GM19467 (cell line): Measurements from ENCODE around the gene PRKAB1.
"Not testable (repeated sequence)": the region's sequence is repeated elsewhere in the genome, so short reads cannot be mapped to it uniquely, and the experiment has no call there.

Source experiments
- ATAC-seq: cut with Tn5 transposase; IDR thresholded peaks from one replicate; pipeline ENCODE4 v1.9.1; 2021; ENCODE audit warnings: mild to moderate bottlenecking, moderate library complexity; ENCODE audit not compliant: unreplicated experiment

PRKAB1 gene, protein sequence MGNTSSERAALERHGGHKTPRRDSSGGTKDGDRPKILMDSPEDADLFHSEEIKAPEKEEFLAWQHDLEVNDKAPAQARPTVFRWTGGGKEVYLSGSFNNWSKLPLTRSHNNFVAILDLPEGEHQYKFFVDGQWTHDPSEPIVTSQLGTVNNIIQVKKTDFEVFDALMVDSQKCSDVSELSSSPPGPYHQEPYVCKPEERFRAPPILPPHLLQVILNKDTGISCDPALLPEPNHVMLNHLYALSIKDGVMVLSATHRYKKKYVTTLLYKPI

DNA sequence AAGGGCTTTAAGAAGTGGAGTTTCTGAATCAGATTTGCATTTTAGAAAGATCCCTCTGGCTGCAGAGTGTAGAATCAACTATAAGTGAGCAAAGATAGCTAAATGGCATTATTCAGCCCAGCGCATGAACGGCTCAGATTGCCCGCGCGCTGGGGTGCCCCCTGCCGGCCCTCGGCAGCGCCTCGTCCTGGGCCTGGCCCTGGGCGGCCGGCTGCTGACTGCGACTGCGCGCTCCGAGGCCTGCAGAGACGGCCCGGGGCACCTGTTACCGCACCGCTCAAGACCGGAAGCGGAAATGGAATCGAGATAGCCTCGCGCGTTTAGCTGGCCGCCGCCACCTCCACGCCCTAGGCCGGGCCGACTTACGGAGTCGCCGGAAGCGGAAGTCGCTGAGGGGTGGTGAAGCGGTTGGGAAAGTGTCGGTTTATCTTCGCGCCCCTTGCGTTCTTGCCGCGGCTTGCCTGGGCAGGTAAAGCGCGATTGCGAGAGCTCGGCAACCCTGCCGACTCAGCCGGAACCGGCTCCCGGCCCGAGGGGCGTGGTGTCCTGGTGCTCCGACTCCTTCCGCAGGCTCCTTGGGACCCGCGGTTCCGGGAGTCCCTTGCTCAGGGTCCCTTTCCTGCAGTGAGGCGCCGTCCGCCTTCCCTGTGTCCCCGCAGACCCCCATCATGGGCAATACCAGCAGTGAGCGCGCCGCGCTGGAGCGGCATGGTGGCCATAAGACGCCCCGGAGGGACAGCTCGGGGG lies at the start of gene PRKAB1:
Gene PRKAB1, plus strand, starts transcription at position 557 of the 747 bp plus-strand sequence. Its CDS starts 112 bp downstream, at position 669.
- peak; percentile 92 for ATAC-seq

- ATAC-seq, result not testable (repeated sequence)
Measured at GRCh38 chr12:119618328-119618896, 49.5 kb upstream of the PRKAB1 start.

GRCh38 chr12:119620490-119620889 lies 47.4 kb upstream of the PRKAB1 start:
- no peak for ATAC-seq

DNA sequence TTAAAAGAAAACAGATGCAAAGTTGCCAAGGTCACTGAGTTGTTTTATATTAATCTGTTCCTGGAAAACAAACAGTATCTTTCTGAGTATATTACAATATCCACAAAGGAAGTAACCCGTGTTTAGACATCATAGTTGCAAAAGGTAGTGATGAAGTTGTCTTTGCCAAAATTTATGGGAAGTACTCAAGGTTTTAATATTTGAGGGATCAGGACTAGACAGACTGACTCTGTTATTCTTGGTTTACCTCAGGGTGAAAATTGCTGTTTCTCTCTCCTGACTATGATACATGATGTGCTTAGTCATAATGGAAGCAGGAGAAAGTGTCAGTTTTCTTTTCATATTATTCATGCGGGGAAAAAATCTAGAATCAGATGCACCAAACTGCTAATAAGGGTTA lies 46.1 kb upstream of the PRKAB1 start:
- no peak for ATAC-seq

- no peak for ATAC-seq
Measured at GRCh38 chr12:119624966-119625365, 43.0 kb upstream of the PRKAB1 start.

DNA sequence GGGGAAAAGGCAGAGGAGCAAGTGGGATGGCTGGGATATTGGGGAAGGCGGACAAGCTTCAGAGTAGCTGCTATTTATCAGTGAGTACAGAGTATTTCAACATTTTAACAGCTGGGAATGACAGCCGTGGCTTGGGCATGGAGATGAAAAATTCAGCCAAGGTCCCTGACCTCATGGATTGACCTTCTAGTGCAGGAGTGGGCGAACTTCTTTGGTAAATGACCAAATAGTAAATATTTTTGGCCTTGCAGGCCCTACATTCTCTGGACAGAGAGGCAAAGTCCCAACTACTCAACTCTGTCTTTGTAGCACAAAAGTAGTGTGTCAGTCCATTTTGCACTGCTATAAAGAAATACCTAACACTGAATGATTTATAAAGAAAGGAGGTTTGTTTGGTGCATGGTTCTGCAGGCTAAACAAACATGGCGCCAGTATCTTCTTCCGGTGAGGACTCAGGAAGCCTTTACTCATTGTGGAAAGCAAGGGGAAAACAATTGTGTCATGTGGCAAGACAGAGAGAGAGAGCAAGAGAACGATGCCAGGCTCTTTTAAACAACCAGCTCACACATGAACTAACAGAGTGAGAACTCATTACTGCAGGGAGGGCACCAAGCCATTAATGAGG lies 40.8 kb upstream of the PRKAB1 start:
- ATAC-seq, result no peak

GRCh38 chr12:119627686-119628085 lies 40.2 kb upstream of the PRKAB1 start:
- ATAC-seq, result no peak

- no peak for ATAC-seq
Measured at GRCh38 chr12:119630223-119630780, 37.6 kb upstream of the PRKAB1 start.

DNA sequence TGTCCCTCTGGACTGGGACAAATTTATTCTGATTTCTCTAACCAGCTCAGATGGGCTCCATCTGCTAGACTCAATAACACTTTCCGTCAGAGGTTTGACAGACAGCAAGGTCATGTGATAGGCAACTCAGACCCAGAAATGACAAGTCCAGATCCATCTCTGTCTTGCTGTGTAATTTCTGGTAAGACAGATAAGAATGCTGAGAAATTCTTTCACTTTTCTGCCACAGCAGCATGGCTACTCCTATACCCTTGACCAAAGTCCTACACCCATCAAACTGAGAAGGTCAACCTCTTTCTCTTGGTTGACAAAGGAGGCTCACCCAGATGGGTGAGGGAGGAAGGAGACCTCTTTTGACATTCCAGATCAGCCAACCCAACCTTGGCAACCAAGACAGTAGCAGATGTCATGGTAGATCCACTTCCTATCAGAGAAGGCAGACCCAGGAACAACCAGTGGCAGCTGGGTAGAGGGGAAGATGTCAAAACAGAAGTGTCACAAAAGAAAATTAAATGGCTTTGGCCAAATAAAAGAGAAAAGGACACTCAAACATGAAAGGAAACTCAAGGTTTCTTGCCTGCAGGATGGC lies 36.9 kb upstream of the PRKAB1 start:
- ATAC-seq, result no peak

DNA sequence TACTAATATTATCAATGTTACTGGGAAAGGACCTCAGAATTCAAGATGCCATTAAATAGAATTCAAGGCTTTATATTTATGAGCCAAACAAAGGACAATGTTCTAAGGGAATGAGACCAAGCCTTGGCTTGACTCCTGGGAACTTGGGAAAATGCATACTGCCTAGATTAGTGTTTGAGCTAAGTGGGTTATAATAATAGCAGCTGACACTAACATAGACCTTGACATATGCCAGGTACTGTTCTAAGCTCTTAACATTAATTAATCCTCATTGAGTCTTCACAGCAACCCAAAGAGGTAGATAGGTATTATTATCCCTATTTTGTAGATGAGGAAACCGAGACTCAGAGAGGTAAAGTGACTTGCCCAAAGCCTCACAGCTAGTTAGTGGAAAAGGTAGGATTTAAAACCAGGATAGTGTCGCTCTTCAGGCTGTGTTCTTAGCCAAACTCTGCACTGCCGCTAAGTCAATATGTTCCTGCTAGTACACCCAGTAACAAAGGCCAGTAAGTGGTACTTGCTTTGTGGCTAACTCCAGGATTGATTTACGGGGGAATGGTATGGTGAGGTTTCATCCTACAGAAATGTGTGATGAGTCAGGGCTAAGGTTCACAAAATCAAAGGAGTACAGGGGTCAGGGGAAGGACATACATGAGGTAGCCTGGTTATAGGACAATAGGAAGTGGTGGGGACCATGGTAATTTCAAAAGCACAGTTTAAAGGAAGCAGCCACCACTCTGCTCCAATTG lies 35.8 kb upstream of the PRKAB1 start:
- no peak for ATAC-seq

DNA sequence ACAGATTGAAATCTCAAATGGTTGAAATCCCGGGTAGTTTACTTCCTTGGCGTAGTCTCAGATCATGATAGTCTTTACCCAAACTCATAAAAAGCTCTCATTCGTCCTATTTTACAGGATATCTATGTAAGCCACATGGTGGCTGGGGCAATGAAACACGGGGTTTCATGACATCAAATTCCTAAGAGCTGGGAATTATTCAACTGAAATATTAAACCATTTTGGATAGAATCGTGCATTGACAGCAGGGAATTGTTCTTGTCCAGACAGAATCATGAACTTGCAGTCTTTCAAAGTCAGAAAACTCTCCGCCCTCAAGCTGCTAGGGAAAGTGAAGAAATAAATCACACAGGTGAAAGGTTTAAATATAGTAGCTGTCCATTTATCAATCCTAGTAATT lies 33.2 kb upstream of the PRKAB1 start:
- no peak for ATAC-seq

- ATAC-seq, result no peak
Measured at GRCh38 chr12:119642986-119643385, 24.9 kb upstream of the PRKAB1 start.

DNA sequence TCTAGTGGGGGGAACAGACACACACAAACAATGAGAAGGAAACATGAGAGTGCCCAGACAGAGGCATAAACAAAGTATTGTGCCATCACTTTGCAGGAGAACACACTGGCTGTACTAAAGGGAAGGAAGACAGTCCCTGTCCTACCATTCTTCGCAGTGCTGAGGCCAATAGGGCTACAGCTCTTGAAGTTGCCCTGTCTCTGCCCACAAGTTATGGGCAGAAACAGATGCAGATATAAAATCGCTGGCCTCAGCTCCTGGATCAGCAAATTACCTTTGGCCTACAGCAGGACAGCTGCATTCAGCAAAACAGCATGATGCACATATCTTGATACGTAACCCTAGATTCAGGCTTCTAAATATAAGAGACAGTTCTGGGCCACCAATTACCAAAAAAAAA lies 23.0 kb upstream of the PRKAB1 start:
- ATAC-seq, result no peak

DNA sequence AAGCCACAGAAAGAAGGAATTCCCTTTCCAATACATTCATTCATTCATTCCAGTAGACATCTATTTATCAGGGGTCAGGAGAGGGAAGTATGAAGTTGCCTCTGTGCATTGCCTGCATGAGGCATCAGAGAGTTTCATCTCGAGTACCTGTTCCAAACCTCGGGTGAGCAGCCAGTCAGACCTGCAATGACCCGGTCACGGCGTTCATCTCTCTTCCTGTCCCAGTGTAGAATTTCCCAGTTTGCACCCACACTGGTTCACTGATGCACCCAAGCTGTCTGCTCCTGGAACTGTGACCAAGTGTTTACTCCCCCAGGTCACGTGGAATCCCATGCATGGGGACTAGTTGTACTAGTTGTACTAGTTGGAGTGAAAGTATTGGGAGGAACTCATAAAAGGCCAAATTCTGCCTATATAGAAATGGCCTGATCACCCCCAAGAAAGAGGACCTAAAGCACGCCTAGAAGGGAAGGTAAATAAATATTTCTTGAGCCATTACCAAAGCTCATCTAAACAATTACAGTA lies 22.3 kb upstream of the PRKAB1 start:
- ATAC-seq, result no peak

DNA sequence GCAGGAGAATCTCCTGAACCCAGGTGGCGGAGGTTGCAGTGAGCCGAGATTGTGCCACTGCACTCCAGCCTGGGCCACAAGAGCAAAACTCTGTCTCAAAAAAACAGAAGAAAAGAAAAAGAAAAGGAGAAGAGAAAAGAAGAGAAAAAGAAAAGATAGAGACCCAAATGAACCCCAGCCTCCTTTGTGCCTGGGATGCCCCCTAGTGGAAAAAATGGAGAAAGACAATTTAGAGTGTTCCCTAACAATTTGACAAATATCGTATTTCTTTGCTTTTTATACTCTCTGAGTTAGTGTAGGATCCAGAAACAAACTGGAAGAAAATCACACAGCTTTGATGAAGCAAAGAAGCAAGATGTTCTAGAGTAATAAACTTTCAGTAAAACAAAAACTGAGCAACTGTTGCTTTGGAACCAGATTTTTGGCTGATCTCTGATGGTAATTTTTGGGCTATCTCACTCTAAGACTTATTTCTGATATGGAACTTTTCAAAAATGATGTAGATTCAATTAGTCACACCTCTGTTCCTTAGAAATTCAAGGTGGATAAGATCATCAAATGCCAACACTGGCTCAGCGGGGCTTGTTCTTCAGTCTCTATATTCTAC lies 18.6 kb upstream of the PRKAB1 start:
- no peak for ATAC-seq

DNA sequence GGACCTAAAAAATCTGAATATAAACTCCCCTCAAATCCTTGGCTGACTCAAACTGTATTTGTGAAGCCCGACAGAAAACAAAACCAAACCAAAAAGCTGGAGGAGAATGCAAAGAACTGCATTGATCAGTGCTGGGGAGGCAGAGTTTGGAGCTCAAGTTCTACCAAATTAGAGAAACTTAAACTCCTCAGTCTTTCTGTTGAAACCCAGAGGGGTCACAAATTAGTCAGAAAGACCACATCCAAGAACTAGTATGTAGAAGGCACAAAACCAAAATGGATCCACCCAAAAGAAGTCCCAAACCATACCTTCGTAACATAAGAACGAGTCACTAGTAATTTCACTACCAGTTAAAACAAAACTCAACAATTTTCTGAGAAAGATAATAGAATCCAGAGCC lies 15.3 kb upstream of the PRKAB1 start:
- ATAC-seq, result no peak

GRCh38 chr12:119657001-119657400 lies 10.9 kb upstream of the PRKAB1 start:
- ATAC-seq, result not testable (repeated sequence)

DNA sequence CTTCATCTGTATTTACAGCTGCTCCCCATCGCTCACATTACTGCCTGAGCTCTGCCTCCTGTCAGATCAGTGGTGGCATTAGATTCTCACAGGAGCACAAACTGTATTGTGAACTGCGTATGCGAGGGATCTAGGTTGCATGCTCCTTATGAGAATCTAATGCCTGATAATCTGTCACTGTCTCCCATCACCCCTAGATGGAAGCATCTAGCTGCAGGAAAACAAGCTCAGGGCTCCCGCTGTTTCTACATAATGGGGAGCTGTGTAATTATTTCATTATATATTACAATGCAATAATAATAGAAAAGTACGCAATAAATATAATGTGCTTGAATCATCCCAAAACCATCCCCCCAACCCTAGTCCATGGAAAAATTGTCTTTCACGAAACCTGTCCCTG lies 9.8 kb upstream of the PRKAB1 start:
- ATAC-seq, result not testable (repeated sequence)

- no peak for ATAC-seq
Measured at GRCh38 chr12:119659289-119659897, 8.5 kb upstream of the PRKAB1 start.
